HG02870 (cell line): ENCODE results near the gene SERGEF.

ENCODE experiments used
- ATAC-seq: cut with Tn5 transposase; IDR thresholded peaks from one replicate; pipeline ENCODE4 v1.9.1; 2021; ENCODE audit warnings: mild to moderate bottlenecking, moderate library complexity; ENCODE audit not compliant: unreplicated experiment

SERGEF gene

GRCh38 chr11:17792161-17792560, 220.7 kb downstream of the SERGEF start:
- no peak for ATAC-seq

DNA sequence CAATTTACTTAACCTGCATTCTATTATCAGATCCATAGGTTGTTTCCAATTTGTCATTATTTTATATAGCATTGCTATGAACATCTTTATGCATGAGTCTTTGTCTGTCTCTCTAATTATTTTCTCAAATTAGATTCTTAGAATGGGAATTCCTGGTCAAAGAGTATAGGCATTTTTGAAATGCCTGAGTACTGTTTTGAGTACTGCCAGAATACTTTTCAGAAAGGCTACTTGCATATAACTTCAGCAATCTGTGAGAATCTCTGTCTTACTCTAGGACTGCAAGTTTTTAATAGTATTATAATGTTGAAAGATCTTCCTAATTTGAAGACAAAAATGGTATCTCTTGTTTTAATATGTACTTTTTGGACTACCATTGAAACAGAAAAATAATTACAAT, 221.7 kb downstream of the SERGEF start:
- no peak for ATAC-seq

- ATAC-seq = no peak
Measured at GRCh38 chr11:17790453-17790852, 222.4 kb downstream of the SERGEF start.

DNA sequence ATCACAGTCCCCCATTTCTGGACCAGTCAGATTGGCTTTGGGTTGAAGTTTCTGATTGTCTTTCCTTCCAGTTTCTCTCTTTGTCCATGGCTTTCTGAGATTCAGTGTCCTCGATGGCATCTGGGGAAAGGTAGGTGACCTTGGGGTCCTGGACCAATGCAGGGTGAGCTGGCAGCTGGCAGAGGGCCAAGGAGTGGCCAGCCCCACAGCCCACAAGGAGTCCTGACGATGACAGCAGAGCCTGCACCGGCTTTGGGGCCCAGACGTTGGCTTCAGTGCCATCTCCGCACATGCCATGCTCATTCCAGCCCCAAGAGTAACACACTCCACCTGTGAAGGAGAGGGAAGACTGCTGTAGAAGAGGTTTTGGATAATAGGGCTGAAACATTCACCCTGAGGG, 224.8 kb downstream of the SERGEF start:
- no peak for ATAC-seq

GRCh38 chr11:17786824-17787525, 225.9 kb downstream of the SERGEF start:
- no peak for ATAC-seq

GRCh38 chr11:17783878-17784277, 229.0 kb downstream of the SERGEF start:
- ATAC-seq = no peak

DNA sequence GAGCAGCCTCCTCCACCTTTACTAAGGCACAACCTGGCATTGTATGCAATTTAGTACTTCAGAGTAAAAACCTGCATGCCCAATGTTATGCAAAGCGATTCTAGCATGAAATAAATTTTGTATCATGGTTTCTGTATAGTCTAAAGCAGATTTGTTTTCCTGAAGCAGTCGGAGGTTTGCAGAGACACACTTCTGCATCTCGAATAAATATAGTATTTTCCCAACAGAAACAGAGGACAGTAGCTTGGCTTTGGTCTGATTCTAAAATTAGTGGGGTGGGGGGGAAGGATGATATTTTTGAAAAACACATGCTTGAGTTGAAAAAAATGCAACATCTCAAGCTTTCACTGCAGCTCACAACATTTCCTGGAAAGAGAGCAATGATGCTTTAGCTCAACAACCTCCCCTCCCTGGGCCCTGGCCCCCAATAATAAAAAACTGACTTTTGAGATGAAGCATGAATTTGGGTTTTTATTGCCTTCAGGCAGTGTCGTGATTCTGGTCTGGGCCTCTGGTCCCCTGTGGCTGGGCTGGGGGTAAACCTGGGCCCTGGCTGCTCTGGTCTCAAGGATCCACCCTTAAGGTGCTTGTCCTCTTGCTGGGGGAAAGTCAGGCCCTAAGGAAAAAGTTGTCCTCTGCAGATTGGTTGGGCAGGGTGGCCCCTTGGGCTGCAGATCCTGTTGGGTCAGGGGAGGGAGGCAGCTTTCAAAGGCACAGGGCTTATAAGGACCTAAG, 230.1 kb downstream of the SERGEF start:
- no peak for ATAC-seq

DNA sequence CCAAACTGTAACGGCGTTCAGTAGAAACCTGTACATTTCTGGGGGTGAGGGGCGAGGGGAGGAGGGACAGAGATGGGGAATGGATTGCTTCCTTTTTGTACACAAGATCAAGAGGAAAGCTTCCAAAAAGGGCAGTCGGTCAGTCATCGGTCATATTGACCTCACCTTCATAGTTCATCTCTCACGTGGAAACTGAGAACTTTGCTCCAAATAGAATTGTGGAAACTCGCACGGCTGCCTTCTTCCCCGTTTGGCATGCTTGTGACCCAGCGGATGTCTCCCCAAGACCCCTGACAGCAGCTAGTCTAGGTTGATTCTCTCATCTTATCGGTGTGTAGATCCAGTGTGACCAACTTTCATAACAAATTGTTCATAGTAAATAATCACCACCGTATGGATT, 230.7 kb downstream of the SERGEF start:
- ATAC-seq = no peak

GRCh38 chr11:17781626-17782025, 231.2 kb downstream of the SERGEF start:
- ATAC-seq = no peak

DNA sequence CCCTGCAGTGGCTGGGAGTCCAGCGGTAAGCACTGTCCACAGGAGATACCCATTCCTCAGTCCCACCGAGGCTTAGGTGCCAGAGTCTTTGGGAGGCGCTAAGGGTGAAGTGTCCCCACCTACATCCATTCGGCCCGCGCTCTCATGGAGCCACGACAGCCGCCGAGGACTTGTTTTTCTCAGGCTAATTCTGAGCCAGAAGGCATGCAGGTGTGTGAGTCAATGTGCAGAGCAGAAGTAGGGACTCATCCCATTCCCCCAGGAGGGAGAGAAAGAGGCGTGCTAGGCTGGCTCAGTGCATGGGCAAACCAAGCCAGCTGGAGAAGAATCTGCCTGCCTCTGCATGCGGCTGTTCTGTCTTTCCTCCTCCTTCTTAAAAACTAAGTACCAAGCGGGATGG, 231.6 kb downstream of the SERGEF start:
- no peak for ATAC-seq

DNA sequence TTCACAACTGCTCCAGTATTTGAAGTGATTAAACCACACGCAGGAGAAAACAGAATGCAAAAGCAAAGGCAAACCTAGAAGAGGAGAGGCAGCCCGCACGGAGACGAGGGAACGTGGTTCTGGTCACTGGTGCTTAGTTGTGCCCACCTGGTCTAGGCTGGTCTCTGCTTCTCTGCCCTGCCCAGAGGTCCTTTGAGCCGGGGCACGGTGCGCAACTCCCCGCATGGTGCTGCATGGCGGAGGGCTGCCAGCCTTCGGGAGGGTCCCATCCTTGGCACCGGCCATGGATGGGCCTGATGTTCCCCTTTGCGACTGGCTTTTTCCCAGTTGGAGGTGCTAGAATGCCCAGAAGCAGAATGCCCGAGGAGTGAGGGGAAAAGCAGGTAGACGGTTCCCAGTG, 232.2 kb downstream of the SERGEF start:
- no peak for ATAC-seq

- no peak for ATAC-seq
Measured at GRCh38 chr11:17779861-17780594, 232.8 kb downstream of the SERGEF start.

DNA sequence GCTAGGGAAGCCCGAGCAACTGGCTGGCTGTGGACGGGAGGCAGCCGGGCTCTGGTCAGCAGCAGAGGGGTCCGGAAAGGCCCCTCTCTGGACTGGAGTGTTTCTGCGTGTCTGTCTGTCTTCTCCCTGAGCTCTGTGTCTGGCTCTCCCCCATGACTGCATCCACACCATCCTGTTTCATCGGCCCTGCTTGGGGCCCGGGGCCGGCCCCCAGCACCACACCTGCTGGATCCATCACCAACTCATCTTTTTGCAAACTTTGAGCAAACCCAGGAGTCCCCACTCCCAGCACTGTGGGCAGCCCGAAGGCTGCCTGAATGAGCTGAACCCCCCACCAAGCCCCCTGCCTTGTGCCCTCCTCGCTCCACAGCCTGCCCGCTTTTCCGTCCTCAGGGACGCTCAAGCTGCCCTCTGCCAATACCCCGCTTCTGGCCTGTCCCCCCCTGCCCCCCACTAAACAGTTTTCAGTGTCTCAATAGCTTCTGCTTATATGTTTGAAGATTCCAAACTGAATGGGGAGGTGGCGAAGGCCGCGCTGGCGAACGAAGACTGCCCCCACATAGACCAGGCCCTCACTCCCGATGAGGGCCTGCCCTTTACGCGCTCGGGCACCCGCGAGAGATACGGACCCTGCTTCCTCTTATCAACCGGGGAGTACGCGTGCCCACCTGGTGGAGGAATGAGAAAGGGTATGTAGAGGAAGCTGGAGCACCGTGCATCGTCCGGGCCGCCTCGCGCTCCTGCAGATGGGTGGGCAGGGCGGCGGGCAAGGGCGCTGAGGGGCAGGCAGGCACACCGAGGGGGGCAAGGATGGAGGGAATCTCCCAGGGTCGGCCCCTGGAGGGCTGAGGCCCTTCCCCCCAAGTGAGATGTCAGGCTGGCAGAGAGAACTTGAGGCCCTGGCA, 233.6 kb downstream of the SERGEF start:
- no peak for ATAC-seq

DNA sequence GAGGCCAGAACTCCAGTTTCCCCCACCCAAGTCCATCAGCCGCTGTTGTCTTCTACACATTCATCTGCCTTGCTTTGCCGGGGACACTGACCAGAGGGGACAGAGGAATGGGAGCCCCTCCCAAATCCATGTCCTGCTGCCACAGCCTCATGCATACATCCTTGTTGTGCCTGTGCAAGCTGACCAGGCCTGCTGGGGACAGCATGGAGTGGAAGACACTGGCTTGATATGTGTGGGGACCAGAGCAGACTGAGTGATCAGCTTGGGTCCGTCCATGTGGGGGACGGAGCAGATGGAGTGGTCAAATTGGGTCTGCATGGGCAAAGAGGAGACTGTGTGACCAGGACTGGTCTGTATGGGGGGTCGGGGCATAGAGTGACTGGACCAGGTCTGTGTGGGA, 234.5 kb downstream of the SERGEF start:
- ATAC-seq = no peak

DNA sequence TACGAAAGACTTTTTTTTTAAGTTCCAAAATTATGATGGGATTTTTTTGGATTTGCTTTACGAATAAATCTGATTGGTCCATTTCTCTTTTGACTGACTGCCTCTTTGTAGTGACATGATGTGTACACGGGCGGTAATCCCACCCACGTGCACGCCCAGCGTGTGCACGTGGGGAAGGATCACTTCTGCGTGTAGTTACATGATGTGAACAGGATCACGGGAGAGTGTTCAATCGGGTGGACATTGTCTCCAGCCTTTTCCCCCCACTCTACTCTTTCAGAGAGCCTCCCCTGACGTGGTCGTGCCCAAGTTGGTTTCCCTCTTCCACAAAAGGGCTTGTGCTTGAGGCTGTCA, 235.1 kb downstream of the SERGEF start:
- no peak for ATAC-seq

DNA sequence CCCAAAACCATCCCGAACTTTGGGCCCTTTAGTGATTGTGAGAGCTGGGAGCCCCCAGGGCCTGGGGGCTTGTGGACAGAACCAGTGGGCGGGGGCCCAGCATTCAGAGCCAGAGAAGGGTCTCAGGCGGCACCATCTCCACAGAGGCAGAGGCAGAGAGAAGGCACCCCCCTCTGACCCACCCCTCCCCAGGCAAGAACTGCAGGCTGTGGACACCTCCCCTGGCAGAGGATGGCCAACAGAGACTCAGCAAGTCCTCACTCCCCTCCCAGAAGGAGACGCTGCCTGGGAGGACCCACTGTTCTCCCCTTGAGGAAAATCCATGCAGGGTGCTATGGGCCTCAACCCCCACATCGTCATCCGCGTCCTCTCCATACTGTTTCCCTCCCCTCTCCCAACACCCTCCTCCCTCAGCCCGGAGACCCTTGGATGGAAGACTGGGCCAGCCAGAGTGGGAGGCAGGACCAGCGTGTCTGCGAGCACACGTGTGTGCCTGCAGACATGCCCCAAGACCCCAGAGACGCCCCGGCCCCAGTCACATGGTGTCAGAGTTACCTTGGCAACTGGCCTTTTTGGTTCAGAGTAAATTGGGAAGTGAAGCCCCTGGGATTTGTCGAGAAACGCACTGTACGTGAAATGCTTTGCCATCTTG, 235.6 kb downstream of the SERGEF start:
- ATAC-seq = no peak

DNA sequence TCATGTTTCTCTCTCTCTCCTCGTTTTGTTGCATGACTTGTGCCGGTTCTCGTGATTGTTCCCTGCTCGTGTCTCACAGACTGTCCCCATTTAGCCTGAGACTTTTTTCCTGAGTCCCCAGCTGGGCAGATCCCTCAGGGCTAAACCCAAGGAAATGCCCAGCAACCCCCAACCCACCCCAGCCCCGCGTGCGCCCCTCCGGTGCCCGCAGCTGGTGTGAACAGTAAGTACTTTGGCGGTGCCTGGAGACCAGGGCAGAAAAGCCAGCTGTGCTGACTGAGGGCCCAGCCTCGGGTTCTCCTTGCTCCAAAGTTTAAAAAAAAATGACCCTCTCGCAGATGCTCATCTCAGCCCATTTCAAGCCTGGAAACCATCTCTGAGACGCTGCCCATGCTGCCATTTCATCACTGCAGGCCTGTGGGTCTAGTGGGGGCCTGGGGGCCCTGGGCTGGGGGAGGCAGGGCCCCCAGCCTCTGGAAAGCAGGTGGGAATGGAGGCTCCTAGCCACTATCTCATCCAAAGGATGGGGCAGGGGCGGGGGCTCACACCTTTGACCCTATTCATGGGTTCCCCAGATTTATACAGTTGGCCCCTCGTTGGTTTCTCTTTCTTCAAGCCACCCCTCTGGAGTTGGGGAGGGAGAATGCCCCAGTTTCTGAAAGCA, 236.5 kb downstream of the SERGEF start:
- no peak for ATAC-seq

- no peak for ATAC-seq
Measured at GRCh38 chr11:17775507-17776211, 237.2 kb downstream of the SERGEF start.

- ATAC-seq = no peak
Measured at GRCh38 chr11:17775035-17775348, 237.9 kb downstream of the SERGEF start.
